HepG2 (cell line): ENCODE measurements around the gene ZFP36L2. TPM values are rescaled to one million over a fixed set of nuclear protein-coding genes. Genes with fewer than 3 reads are reported as not detected.
A peak's percentile ranks its signal among the peaks of the same experiment; 100 is the strongest.

ENCODE experiments used
- ASH2L ChIP-seq: fragments of 300-600, 200-600 bp; sonication (generic); IDR thresholded peaks from 2 replicates; pipeline ENCODE4 v1.7.0; 2017; ENCODE audit warnings: low read depth, mild to moderate bottlenecking, moderate library complexity, mixed read lengths, low read length; ENCODE audit not compliant: insufficient read length
- DZIP1 ChIP-seq: sonication (generic); formaldehyde crosslinking; IDR thresholded peaks from 2 replicates; pipeline ENCODE4 v1.5.0; 2020; ENCODE audit warnings: mild to moderate bottlenecking, missing genetic modification reagents
- GLMP ChIP-seq: sonication (generic); formaldehyde crosslinking; IDR thresholded peaks from 2 replicates; pipeline ENCODE4 v1.9.0; 2021; ENCODE audit warnings: missing genetic modification reagents, mild to moderate bottlenecking, borderline replicate concordance
- MTERF4 ChIP-seq: sonication (generic); formaldehyde crosslinking; IDR thresholded peaks from 2 replicates; pipeline ENCODE4 v1.8.0; 2023; ENCODE audit warnings: mild to moderate bottlenecking, missing genetic modification reagents
- PRDM10 ChIP-seq: sonication (generic); formaldehyde crosslinking; IDR thresholded peaks from 2 replicates; pipeline ENCODE4 v1.4.0; 2020; ENCODE audit warnings: low read depth, missing genetic modification reagents
- STAT5B ChIP-seq: sonication (generic); formaldehyde crosslinking; IDR thresholded peaks from 2 replicates; pipeline ENCODE4 v1.4.0; 2020; ENCODE audit warnings: missing genetic modification reagents
- STAT6 ChIP-seq: sonication (generic); formaldehyde crosslinking; IDR thresholded peaks from 2 replicates; pipeline ENCODE4 v1.4.0; 2020; ENCODE audit warnings: missing genetic modification reagents, mild to moderate bottlenecking, borderline replicate concordance
- SYNCRIP ChIP-seq: fragments of 200-400 bp; formaldehyde crosslinking; IDR thresholded peaks from 2 replicates; pipeline ENCODE4 v1.6.1; 2018; ENCODE audit warnings: mild to moderate bottlenecking, low read depth, low read length; ENCODE audit not compliant: insufficient read depth
- TBX2 ChIP-seq: sonication (generic); formaldehyde crosslinking; IDR thresholded peaks from 2 replicates; pipeline ENCODE4 v1.5.0; 2020; ENCODE audit warnings: missing genetic modification reagents, mild to moderate bottlenecking, borderline replicate concordance
- YEATS4 ChIP-seq: sonication (generic); formaldehyde crosslinking; IDR thresholded peaks from 2 replicates; pipeline ENCODE4 v1.4.0; 2020; ENCODE audit warnings: missing genetic modification reagents, borderline replicate concordance
- ZBTB25 ChIP-seq: IDR thresholded peaks from 2 replicates; pipeline ENCODE4 v1.6.1; 2018; ENCODE audit warnings: missing genetic modification reagents
- ZKSCAN1 ChIP-seq: fragments of 150-350 bp; IDR thresholded peaks from 2 replicates; pipeline ENCODE4 v1.6.1; 2014; ENCODE audit warnings: low read length
- ZKSCAN5 ChIP-seq: sonication (generic); formaldehyde crosslinking; IDR thresholded peaks from 2 replicates; pipeline ENCODE4 v1.5.1; 2020; ENCODE audit warnings: mild to moderate bottlenecking, missing genetic modification reagents
- ZNF331 ChIP-seq: sonication (generic); formaldehyde crosslinking; IDR thresholded peaks from 2 replicates; pipeline ENCODE4 v1.4.0; 2020; ENCODE audit warnings: missing genetic modification reagents
- ZNF615 ChIP-seq: sonication (generic); formaldehyde crosslinking; IDR thresholded peaks from 2 replicates; pipeline ENCODE4 v1.5.0; 2020; ENCODE audit warnings: mild to moderate bottlenecking, missing genetic modification reagents, borderline replicate concordance
- polyA plus RNA-seq, 8 experiments: library from polyadenylated mRNA; depleted of rRNA in 3 of 8; stranded (reverse) in 7 of 8; unstranded in 1 of 8; fragments of >200 nt; fragmentation: Illumina TruSeq in 4 of 8; extraction: Trizol in 4 of 8; gene quantifications; 2 replicates each; pipeline versions ENCODE4 v1.2.1 to v1.2.3, GENCODE V29; 2011 to 2016; ENCODE audit warnings: low read depth in 4 of 8, missing spikeins in 1 of 8, mixed read lengths in 1 of 8; ENCODE audit not compliant: insufficient read depth in 1 of 8
- total RNA-seq, 5 experiments: library from RNA; depleted of rRNA; stranded (reverse); fragments of >200 nt; fragmentation: Illumina TruSeq; extraction: Trizol; gene quantifications; 2 replicates each; pipeline ENCODE4 v1.2.3, GENCODE V29; 2016; ENCODE audit warnings: low read depth in 1 of 5

Gene ZFP36L2
- total and polyA plus RNA-seq, 2 of the 13 experiments (the other 11 are each of a cell fraction or from before 2014, with no cell fraction given), result 11.2 to 21.8 TPM

- TF ChIP-seq ASH2L, result peak; percentile 62
- TF ChIP-seq TBX2, result no peak
- no peak for TF ChIP-seq ZNF331 (CRISPR knock-in tag)
- no peak for TF ChIP-seq STAT5B (CRISPR knock-in tag)
- TF ChIP-seq MTERF4 (CRISPR knock-in tag), result no peak
- TF ChIP-seq ZNF615, result no peak
- no peak; the same call in 1 of the 2 replicates for TF ChIP-seq DZIP1 (CRISPR knock-in tag)
- TF ChIP-seq STAT6 (CRISPR knock-in tag), result no peak
- no peak for TF ChIP-seq YEATS4
- 0 out of 2 replicates have a peak, but pooled peaks have one; percentile 24 for TF ChIP-seq ZKSCAN5 (CRISPR knock-in tag)
- TF ChIP-seq ZKSCAN1, result no peak
- no peak for TF ChIP-seq SYNCRIP
- peak; percentile 80 for TF ChIP-seq ZBTB25 (CRISPR knock-in tag)
- TF ChIP-seq PRDM10 (CRISPR knock-in tag), result peak; percentile 28; the same call in 1 of the 2 replicates
- TF ChIP-seq GLMP (CRISPR knock-in tag), result no peak
These were observed 433 bp downstream of the ZFP36L2 start (continued) for GRCh38 chr2:43225788-43226557.
